ENCODE data around the gene FNDC3A.

FNDC3A gene

DNA sequence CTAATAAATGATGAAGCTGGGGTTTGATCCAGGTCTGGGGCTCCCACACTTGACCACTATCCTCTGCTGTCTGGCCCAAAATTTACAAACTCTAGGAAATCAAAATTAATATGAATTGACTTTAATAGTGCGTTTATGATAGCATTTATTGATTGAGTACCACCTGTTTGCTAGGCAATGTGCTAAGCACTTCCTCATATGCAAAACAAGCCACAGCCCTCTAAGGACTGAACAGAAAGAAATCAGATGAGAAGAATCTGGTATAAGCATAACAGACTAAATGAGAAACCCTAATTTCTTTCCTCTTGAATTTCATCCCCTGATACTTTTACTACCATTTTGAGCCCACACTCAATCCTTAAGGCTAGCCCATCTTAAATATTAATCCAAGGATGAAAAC is 237.8 kb downstream of the FNDC3A start:
- DNase-seq (ENCODE audit: insufficient read length, low spot score) (no peak), FAIRE-seq (no peak)
- no peak for TF ChIP-seq POLR2A (IDR thresholded peaks at IDR 0.05; ENCODE audit: low read depth, low read length)

DNA sequence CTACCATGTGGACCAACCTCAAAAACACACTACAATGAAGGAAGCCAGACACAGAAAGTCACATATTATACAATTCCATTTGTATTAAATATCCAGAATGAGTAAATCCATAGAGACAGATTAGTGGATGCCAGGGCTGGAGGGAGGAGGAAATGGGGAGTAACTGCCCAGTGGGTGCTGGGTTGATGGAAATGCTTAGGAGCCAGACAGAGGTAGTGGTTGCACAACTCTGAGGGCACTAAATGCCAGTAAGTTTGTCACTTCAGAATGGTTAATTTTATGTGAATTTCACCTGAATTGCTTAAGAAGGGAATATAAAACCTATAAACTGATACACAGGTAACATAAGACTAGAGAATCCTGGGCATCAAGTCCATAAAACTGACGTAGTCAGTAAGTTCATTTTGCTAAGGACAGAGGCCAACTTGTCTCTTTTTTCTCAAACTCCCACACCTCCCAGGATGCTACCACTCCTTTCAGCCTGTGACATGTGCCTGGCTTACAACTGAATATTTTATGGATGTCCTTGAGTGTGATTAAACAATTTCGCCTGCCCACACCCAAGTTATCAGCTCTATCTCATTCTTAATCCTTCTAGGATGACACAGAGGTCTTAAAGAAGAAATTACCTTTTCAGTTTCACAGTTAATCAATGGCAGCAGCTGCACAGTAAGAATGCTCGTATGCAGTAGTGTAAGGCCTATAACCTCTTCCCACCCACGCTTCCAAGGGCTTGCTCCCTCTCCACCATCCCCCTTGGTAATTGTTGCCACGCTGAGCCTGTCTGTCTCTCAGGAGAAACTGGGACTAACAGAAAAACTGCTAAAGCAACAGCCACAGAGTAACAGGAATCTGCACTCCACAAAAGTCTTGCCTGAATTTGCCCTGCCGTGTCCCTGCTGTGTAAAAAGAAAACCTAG is 238.5 kb downstream of the FNDC3A start:
- DNase-seq (ENCODE audit: insufficient read length, low spot score), result no peak
- no peak for FAIRE-seq
- no peak for TF ChIP-seq POLR2A (IDR thresholded peaks at IDR 0.05; ENCODE audit: low read depth, low read length)

DNA sequence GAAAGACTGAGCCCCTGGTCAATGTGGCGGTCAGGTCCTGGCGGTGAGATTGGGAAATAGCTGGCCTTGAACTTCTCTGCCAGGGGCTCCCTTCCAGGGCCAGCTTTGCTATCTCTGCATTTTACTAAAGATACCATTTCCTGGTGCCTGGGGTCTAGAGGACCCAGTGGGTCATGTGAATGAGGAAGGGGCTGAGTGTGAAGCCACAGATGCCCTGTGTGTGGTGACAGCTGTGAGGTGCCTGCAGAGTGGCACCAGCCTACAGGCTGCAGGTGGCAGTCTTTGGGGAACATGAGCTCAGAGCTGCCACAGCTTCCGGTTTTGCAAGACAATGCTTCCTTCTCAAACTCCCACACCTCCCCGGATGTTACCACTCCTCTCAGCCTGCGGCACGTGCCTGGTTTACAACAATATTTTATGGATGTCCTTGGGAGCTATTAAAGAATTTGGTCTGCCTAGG is 239.2 kb downstream of the FNDC3A start:
- FAIRE-seq (no peak), DNase-seq (ENCODE audit: insufficient read length, low spot score) (no peak)
- no peak for TF ChIP-seq POLR2A (IDR thresholded peaks at IDR 0.05; ENCODE audit: low read depth, low read length)

DNA sequence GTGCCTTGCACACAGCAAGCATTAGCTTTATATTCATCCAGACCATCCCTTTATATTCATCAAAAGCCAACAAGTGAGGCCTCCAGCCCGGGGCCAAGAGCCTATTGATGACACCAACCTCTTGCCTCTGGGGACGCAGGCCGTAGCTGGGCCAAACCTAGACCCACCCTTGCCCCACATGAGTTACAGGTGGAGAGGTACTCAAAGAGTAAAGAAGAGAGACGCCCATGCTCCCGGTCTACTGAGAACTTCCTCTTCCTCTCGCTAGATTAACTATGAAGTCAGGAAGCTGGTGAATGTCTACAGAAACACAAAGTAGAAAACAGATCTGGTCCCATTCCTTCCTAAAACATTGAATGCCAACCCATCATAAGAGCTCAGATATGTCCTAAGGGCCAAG is 240.6 kb downstream of the FNDC3A start:
- TF ChIP-seq POLR2A (IDR thresholded peaks at IDR 0.05; ENCODE audit: low read depth, low read length), result no peak
- DNase-seq (ENCODE audit: insufficient read length, low spot score) (no peak), FAIRE-seq (no peak)

DNA sequence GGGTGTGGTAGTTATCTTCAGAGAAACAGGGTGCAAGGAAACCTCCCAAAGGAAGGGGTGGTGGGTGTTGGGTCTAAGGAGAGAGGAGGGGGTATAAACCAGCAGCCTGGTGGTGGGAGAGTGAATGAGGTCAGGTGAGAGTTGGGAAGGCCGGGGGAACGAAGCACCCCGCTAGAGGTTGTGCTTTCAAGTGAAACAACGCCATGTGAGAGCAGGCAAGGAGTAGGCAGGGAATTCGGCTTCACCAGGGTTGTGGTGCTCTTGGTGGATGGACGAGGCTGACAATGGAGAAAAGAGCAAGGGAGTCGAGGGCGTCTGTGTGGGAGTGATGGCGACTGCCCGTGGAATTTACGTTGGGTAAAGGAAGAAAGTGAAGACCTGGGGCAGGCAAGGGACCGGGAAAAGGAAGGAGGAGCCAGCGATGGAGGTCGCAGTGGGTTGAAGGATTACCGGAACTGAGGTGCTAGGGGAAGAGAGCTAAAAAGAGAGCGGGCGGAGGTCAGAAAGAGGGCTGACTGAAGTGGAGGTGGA is 242.3 kb downstream of the FNDC3A start:
- TF ChIP-seq POLR2A (IDR thresholded peaks at IDR 0.05; ENCODE audit: low read depth, low read length), result no peak
- no peak for FAIRE-seq

DNA sequence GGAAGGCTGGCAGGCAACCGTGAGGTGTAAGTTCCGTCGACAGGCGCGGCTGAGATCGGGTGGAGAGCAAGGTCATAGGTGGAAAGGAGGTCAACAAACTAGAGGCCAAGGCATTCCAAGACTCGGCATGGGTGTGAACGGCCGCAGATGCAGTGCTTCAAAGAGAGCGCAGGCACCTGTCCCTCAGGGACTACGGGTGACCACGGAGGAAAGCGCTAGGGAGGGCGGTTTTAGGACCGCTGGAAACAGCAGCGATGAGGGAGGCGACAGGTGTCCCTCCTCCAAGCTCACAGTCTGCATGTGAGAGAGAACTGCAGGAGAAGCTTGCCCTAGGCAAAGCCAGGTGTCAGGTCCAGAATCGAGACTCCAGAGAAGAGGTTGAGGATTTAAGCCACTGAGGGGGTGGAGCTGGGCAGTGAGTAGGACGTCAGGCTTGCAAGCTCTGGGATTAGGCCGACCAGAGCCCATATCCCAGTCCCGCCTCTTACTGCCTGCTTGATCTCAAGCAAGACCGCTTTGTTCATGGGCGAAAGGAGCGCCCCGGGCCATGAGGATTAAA is 242.9 kb downstream of the FNDC3A start:
- FAIRE-seq (no peak), DNase-seq (ENCODE audit: insufficient read length, low spot score) (no peak)

More for the DNA sequence above, 242.3 kb downstream of the FNDC3A start:
- no peak for DNase-seq (ENCODE audit: insufficient read length, low spot score)

DNA sequence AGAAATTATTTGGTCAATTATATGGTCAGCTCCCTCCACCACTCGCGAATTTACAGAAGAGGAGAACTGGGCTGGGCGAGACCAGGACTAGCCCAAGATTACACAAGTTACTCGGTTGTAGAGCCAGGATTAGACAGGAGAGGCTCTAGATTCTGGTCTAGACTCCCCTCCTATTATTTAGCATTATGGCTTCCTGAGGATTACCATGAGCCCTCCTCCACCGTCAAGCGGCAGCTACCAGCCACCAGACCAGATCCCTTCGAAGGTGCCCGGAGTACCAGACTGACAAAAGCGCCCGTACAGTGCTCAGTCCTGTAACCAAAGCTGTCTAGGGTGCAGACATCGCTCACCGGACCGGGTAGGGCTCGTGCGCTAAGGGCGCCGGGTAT is 243.9 kb downstream of the FNDC3A start:
- FAIRE-seq, result no peak
- TF ChIP-seq POLR2A (IDR thresholded peaks at IDR 0.05; ENCODE audit: low read depth, low read length), result no peak
- no peak for DNase-seq (ENCODE audit: insufficient read length, low spot score)

More for the DNA sequence above, 242.9 kb downstream of the FNDC3A start:
- TF ChIP-seq POLR2A (IDR thresholded peaks at IDR 0.05; ENCODE audit: low read depth, low read length), result no peak

DNA sequence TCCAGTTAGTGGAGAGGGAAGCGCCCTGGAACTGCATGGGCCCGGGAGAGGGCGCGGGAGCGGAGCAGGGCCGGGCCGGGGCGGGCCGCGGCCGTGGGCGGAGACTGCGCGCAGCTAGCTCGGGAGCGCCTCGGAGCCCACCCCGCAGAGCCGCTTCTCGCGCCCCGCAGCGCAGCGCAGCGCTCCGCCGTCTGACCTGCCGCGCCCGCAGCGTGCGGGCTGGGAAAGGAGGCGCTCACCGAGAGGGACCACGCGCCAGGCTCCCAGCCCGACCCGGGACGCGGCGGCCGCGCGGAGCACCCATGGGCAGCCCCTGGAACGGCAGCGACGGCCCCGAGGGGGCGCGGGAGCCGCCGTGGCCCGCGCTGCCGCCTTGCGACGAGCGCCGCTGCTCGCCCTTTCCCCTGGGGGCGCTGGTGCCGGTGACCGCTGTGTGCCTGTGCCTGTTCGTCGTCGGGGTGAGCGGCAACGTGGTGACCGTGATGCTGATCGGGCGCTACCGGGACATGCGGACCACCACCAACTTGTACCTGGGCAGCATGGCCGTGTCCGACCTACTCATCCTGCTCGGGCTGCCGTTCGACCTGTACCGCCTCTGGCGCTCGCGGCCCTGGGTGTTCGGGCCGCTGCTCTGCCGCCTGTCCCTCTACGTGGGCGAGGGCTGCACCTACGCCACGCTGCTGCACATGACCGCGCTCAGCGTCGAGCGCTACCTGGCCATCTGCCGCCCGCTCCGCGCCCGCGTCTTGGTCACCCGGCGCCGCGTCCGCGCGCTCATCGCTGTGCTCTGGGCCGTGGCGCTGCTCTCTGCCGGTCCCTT is 244.5 kb downstream of the FNDC3A start, which contains the start of gene MLNR:
Gene MLNR, plus strand, starts transcription at position 303 of the 820 bp plus-strand sequence. Its CDS starts 0 bp downstream, at position 303.
- FAIRE-seq (no peak), DNase-seq (ENCODE audit: insufficient read length, low spot score) (no peak)
- no peak for TF ChIP-seq POLR2A (IDR thresholded peaks at IDR 0.05; ENCODE audit: low read depth, low read length)

DNA sequence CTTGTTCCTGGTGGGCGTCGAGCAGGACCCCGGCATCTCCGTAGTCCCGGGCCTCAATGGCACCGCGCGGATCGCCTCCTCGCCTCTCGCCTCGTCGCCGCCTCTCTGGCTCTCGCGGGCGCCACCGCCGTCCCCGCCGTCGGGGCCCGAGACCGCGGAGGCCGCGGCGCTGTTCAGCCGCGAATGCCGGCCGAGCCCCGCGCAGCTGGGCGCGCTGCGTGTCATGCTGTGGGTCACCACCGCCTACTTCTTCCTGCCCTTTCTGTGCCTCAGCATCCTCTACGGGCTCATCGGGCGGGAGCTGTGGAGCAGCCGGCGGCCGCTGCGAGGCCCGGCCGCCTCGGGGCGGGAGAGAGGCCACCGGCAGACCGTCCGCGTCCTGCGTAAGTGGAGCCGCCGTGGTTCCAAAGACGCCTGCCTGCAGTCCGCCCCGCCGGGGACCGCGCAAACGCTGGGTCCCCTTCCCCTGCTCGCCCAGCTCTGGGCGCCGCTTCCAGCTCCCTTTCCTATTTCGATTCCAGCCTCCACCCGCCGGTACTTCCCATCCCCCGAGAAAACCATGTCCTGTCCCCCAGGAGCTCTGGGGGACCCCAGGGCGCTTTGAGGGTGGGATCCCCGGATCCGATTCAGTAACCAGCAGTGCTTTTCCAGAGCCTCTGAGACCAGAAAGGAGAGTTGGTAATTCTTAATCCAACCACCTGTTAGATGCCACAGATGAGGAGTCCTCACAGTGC is 245.3 kb downstream of the FNDC3A start:
- DNase-seq (ENCODE audit: insufficient read length, low spot score) (no peak), FAIRE-seq (no peak)
- TF ChIP-seq POLR2A (IDR thresholded peaks at IDR 0.05; ENCODE audit: low read depth, low read length), result no peak

DNA sequence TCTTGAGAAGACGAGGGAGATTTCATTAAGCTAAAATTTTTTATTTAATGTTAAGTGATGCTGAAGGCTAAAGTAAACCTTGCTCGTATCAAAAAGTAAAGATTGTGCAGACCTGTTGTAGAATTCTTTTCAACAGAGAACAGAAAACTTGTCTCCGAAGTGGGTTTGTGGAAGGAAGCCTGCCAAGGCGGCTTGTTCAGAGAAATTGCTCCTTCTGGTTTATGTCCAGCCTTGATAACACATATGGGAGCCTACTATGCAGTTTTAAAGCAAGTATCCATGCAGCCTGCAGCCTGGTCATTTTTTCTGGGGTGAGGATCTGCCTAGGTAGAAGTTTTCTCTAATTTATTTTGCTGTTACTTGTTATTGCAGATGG is 245.9 kb downstream of the FNDC3A start:
- DNase-seq (ENCODE audit: insufficient read length, low spot score) (no peak), FAIRE-seq (no peak)
- no peak for TF ChIP-seq POLR2A (IDR thresholded peaks at IDR 0.05; ENCODE audit: low read depth, low read length)

DNA sequence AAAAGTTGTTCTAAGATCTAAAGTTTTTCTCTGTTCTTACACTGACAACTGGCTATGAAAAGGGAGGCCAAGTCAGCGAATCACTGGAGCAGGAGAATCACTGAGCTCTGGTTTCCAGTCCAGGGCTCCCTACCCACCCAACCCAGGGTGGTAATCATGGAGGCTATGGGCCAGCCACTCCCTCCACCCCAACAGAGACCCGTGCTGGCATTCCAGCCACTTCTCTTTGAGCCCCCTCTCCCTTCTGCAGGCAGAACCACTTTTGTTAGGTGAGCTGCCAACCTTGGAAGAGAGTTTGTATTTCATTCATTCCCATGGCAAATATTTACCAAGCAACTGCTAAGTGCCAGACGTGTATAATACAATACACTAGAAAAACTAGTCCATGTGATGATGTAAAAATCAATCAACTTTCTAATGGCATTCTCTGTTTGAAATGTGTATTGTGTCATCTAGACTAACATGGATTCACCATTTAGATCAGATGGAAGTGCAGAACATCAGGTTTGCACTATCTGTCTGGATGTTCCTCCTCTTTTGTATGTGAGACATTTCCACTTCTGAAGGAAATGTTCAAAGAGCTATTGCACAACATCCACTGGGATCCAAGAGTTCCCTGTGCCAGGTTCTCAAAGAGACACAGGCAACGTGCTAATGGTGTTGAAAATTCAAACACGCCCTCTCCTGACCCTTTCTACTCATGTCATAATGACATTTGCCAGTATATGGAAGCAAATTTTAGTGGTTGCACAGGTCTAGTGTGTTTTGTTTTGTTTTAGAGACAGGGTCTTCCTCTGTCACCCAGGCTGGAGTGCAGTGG is 249.7 kb downstream of the FNDC3A start:
- no peak for TF ChIP-seq POLR2A (IDR thresholded peaks at IDR 0.05; ENCODE audit: low read depth, low read length)
- DNase-seq (ENCODE audit: insufficient read length, low spot score), result no peak
- FAIRE-seq, result no peak

DNA sequence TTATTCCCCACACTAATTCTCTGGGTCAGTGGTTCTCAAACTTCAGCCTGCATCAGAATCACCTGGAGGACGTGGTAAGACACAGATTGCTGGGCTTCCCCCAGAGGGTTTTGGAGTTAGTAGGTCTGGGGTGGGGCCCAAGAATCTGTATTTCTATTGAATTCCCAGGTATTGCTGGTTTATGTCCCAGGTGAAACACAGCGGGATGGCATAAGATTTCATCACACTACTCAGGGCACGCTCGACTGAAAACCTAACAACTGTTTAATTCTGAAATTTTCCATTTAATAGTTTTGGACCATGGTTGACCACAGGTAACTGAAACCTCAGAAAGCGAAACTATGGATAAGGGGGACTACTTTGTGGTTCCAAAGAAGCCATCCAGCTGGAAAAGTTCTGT is 250.9 kb downstream of the FNDC3A start:
- TF ChIP-seq POLR2A (IDR thresholded peaks at IDR 0.05; ENCODE audit: low read depth, low read length), result no peak
- no peak for DNase-seq (ENCODE audit: insufficient read length, low spot score)
- FAIRE-seq, result no peak
